Astrocyte (in vitro differentiated cells and primary cell): ENCODE measurements around the gene EMC10. TPM values are rescaled to one million over a fixed set of nuclear protein-coding genes. Genes with fewer than 3 reads are reported as not detected.

Source experiments
- DNase-seq: peaks from one replicate; pipeline ENCODE4 v3.0.0-alpha.2; 2010; ENCODE audit warnings: low read depth
- FAIRE-seq: peaks from 2 replicates; lab custom pipeline; 2011; peaks lifted over from hg19 to GRCh38; lab: Jason Lieb, UNC
- H2AFZ ChIP-seq: 2 replicates; pipeline ENCODE4 v1.6.0; 2012; ENCODE audit warnings: low read depth, low read length, inconsistent platforms
- H3K27ac ChIP-seq: 2 replicates; pipeline ENCODE4 v1.5.1; 2011; ENCODE audit warnings: low read depth, low read length, inconsistent platforms
- H3K27me3 ChIP-seq: 2 replicates; pipeline ENCODE4 v1.6.0; 2011; ENCODE audit warnings: low read length, inconsistent platforms; ENCODE audit not compliant: insufficient read depth
- H3K36me3 ChIP-seq: 2 replicates; pipeline ENCODE4 v1.5.1; 2011; ENCODE audit warnings: low read length, inconsistent platforms; ENCODE audit not compliant: insufficient read depth
- H3K4me1 ChIP-seq: 2 replicates; pipeline ENCODE4 v1.5.1; 2011; ENCODE audit warnings: low read length, inconsistent platforms; ENCODE audit not compliant: insufficient read depth
- H3K4me2 ChIP-seq: 2 replicates; pipeline ENCODE4 v1.6.0; 2012; ENCODE audit warnings: low read length, inconsistent platforms
- H3K4me3 ChIP-seq: 2 replicates; pipeline ENCODE4 v1.5.1; 2011; ENCODE audit warnings: low read depth, mild to moderate bottlenecking, low read length, inconsistent platforms; ENCODE audit not compliant: insufficient read depth
- H3K79me2 ChIP-seq: 2 replicates; pipeline ENCODE4 v1.6.0; 2012; ENCODE audit warnings: mild to moderate bottlenecking, low read length, inconsistent platforms; ENCODE audit not compliant: insufficient read depth
- H3K9ac ChIP-seq: 2 replicates; pipeline ENCODE4 v1.6.0; 2012; ENCODE audit warnings: mild to moderate bottlenecking, low read length, inconsistent platforms
- H3K9me3 ChIP-seq: 2 replicates; pipeline ENCODE4 v1.5.1; 2012; ENCODE audit warnings: low read depth, mild to moderate bottlenecking, low read length, inconsistent platforms; ENCODE audit not compliant: insufficient read depth
- H4K20me1 ChIP-seq: 2 replicates; pipeline ENCODE4 v1.6.0; 2012; ENCODE audit warnings: low read length, inconsistent platforms; ENCODE audit not compliant: insufficient read depth
- H3K27ac Mint-ChIP-seq: one replicate; pipeline ENCODE4 v1.8.0; 2021; ENCODE audit warnings: mild to moderate bottlenecking, mixed read lengths; ENCODE audit not compliant: unreplicated experiment
- H3K27me3 Mint-ChIP-seq: one replicate; pipeline ENCODE4 v1.8.0; 2021; ENCODE audit warnings: low read depth, mixed read lengths; ENCODE audit not compliant: unreplicated experiment
- H3K36me3 Mint-ChIP-seq: one replicate; pipeline ENCODE4 v1.8.0; 2021; ENCODE audit warnings: low read depth, mixed read lengths; ENCODE audit not compliant: unreplicated experiment
- H3K4me1 Mint-ChIP-seq: one replicate; pipeline ENCODE4 v1.8.0; 2021; ENCODE audit warnings: low read depth, mixed read lengths; ENCODE audit not compliant: unreplicated experiment
- H3K4me3 Mint-ChIP-seq: one replicate; pipeline ENCODE4 v1.8.0; 2021; ENCODE audit warnings: mild to moderate bottlenecking, moderate library complexity, mixed read lengths; ENCODE audit not compliant: unreplicated experiment
- H3K9me3 Mint-ChIP-seq: one replicate; pipeline ENCODE4 v1.8.0; 2021; ENCODE audit warnings: mild to moderate bottlenecking, mixed read lengths; ENCODE audit not compliant: unreplicated experiment
- CTCF ChIP-seq: IDR thresholded peaks from 2 replicates; pipeline ENCODE4 v1.5.1; 2011; ENCODE audit warnings: low read depth, mild to moderate bottlenecking, inconsistent platforms, low read length, moderate library complexity; ENCODE audit not compliant: insufficient read depth
- EZH2 ChIP-seq: IDR thresholded peaks from 2 replicates; pipeline ENCODE4 v1.6.1; 2012; ENCODE audit warnings: mild to moderate bottlenecking, low read length, inconsistent platforms; ENCODE audit not compliant: insufficient read depth
- total RNA-seq: library from RNA; stranded (reverse); gene quantifications from 2 replicates; pipeline ENCODE4 v1.2.1, GENCODE V29; 2021

The EMC10 gene
- total RNA-seq, 1 donor from 2014 or later: not detected

- no peaks in the 10 kb centered on the region for H3K27me3 ChIP-seq
- peaks cover 23% of the 10 kb centered on the region for H3K9me3 Mint-ChIP-seq
- H3K4me2 ChIP-seq: no peak overlapping the region
- TF ChIP-seq EZH2 (no peak), CTCF (no peak)
- H3K4me1 Mint-ChIP-seq: no peaks in the 10 kb centered on the region
- peak overlapping the region; percentile 60 for H2AFZ ChIP-seq
- no peaks in the 10 kb centered on the region for H3K36me3 ChIP-seq
- no peaks in the 10 kb centered on the region for H3K36me3 Mint-ChIP-seq
- FAIRE-seq: no peak
- no peak overlapping the region for H3K27ac Mint-ChIP-seq
- no peaks in the 10 kb centered on the region for H3K79me2 ChIP-seq
- no peak overlapping the region for H3K9ac ChIP-seq
- H3K9me3 ChIP-seq: no peaks in the 10 kb centered on the region
- no peaks in the 10 kb centered on the region for H3K27me3 Mint-ChIP-seq
- H3K27ac ChIP-seq: no peak overlapping the region
- no peak overlapping the region for H3K4me3 ChIP-seq
- H3K4me1 ChIP-seq: no peaks in the 10 kb centered on the region
- H4K20me1 ChIP-seq: no peaks in the 10 kb centered on the region
- H3K4me3 Mint-ChIP-seq: no peak overlapping the region
- no peak for DNase-seq
Measured at GRCh38 chr19:50465986-50466705, 10.2 kb upstream of the EMC10 start.

- no peaks in the 10 kb centered on the region for H4K20me1 ChIP-seq
- Mint-ChIP-seq H3K4me3 (no peak overlapping the region), H3K27me3 (no peaks in the 10 kb centered on the region), H3K4me1 (no peaks in the 10 kb centered on the region), H3K27ac (no peak overlapping the region), H3K36me3 (no peaks in the 10 kb centered on the region), H3K9me3 (peaks cover 21% of the 10 kb centered on the region)
- no peaks in the 10 kb centered on the region for H3K4me1 ChIP-seq
- no peaks in the 10 kb centered on the region for H3K27me3 ChIP-seq
- H3K9ac ChIP-seq: no peak overlapping the region
- no peak overlapping the region for H3K4me3 ChIP-seq
- no peak for FAIRE-seq
- no peak for TF ChIP-seq CTCF
- TF ChIP-seq EZH2: no peak
- no peak overlapping the region for H2AFZ ChIP-seq
- no peaks in the 10 kb centered on the region for H3K9me3 ChIP-seq
- H3K4me2 ChIP-seq: no peak overlapping the region
- DNase-seq: no peak
- H3K36me3 ChIP-seq: no peaks in the 10 kb centered on the region
- no peak overlapping the region for H3K27ac ChIP-seq
- no peaks in the 10 kb centered on the region for H3K79me2 ChIP-seq
Measured at GRCh38 chr19:50466706-50467039, 9.6 kb upstream of the EMC10 start.

DNA sequence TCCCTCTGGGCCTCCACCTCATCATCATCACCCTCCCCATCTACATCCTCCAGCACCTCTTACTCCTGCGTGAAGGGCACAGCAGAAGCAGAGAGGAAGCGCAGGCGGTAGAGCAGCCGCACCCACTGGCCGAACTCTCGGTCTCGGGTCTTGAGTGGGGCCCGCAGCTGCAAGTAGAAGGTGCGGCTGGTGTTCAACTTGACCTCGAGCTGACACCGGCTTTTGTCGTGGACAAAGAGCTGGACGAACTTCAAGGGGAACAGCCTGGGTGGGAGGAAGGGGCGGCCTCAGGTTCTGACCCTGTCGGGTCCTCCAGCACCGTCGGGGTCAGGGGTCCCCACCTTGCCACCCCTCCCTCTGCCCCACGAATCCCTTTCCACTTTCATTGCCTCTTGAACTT, 8.7 kb upstream of the EMC10 start:
- no peak overlapping the region for H3K4me3 ChIP-seq
- no peak for FAIRE-seq
- peaks cover 23% of the 10 kb centered on the region for H3K9me3 Mint-ChIP-seq
- no peak overlapping the region for H3K9ac ChIP-seq
- no peaks in the 10 kb centered on the region for H3K36me3 Mint-ChIP-seq
- no peaks in the 10 kb centered on the region for H3K4me1 ChIP-seq
- TF ChIP-seq CTCF (no peak), EZH2 (no peak)
- no peaks in the 10 kb centered on the region for H3K9me3 ChIP-seq
- no peaks in the 10 kb centered on the region for H3K79me2 ChIP-seq
- no peak overlapping the region for H2AFZ ChIP-seq
- no peaks in the 10 kb centered on the region for H3K27me3 Mint-ChIP-seq
- H3K4me1 Mint-ChIP-seq: no peaks in the 10 kb centered on the region
- no peak overlapping the region for H3K27ac Mint-ChIP-seq
- no peak overlapping the region for H3K27ac ChIP-seq
- H3K4me3 Mint-ChIP-seq: no peak overlapping the region
- H3K36me3 ChIP-seq: no peaks in the 10 kb centered on the region
- H3K27me3 ChIP-seq: no peaks in the 10 kb centered on the region
- DNase-seq: no peak
- no peaks in the 10 kb centered on the region for H4K20me1 ChIP-seq
- H3K4me2 ChIP-seq: no peak overlapping the region
